HEK293T (cell line): ENCODE data around the gene ACYP1.

Source experiments
- CTCF ChIA-PET: fragments of 350-600 bp; formaldehyde crosslinking; extraction: SDS; loops from one replicate; lab custom pipeline; 2021; ENCODE audit warnings: antibody characterized with exemption, inconsistent platforms; lab: Yijun Ruan, JAX
- POLR2A ChIA-PET: fragments of 350-600 bp; formaldehyde crosslinking; extraction: SDS; loops from one replicate; lab custom pipeline; 2020; ENCODE audit warnings: antibody characterized with exemption, inconsistent platforms; lab: Yijun Ruan, JAX
- DNase-seq: peaks from one replicate; pipeline ENCODE4 v3.0.0; 2012; ENCODE audit warnings: mixed read lengths; ENCODE audit errors: extremely low spot score
- ARNT ChIP-seq: fragments of 450-650 bp; IDR thresholded peaks from 2 replicates; pipeline ENCODE4 v1.6.1; 2017; ENCODE audit warnings: mild to moderate bottlenecking
- BHLHE40 ChIP-seq: fragments of 450-650 bp; IDR thresholded peaks from 2 replicates; pipeline ENCODE4 v1.6.1; 2016; ENCODE audit warnings: mild to moderate bottlenecking, moderate library complexity, borderline replicate concordance
- CTBP1 ChIP-seq: fragments of 450-650 bp; IDR thresholded peaks from 2 replicates; pipeline ENCODE4 v1.6.1; 2016; ENCODE audit warnings: borderline replicate concordance
- ELF4 ChIP-seq: fragments of 450-650 bp; IDR thresholded peaks from 2 replicates; pipeline ENCODE4 v1.6.1; 2017; ENCODE audit warnings: antibody characterized with exemption
- FOXA1 ChIP-seq: fragments of 450-650 bp; IDR thresholded peaks from 2 replicates; pipeline ENCODE4 v1.6.1; 2016; ENCODE audit warnings: mild to moderate bottlenecking
- FOXK2 ChIP-seq: fragments of 450-650 bp; IDR thresholded peaks from 2 replicates; pipeline ENCODE4 v1.6.1; 2016; ENCODE audit warnings: mild to moderate bottlenecking
- HDGF ChIP-seq: fragments of 450-650 bp; IDR thresholded peaks from 2 replicates; pipeline ENCODE4 v1.6.1; 2017; ENCODE audit warnings: antibody characterized with exemption, borderline replicate concordance
- LEF1 ChIP-seq: fragments of 450-650 bp; IDR thresholded peaks from 2 replicates; pipeline ENCODE4 v1.6.1; 2017; ENCODE audit warnings: mild to moderate bottlenecking, borderline replicate concordance
- NFRKB ChIP-seq: fragments of 450-650 bp; IDR thresholded peaks from 2 replicates; pipeline ENCODE4 v1.6.1; 2016; ENCODE audit warnings: mild to moderate bottlenecking, moderate library complexity
- PKNOX1 ChIP-seq: fragments of 450-650 bp; IDR thresholded peaks from 2 replicates; pipeline ENCODE4 v1.6.1; 2016
- SP1 ChIP-seq: fragments of 450-650 bp; IDR thresholded peaks from 2 replicates; pipeline ENCODE4 v1.6.1; 2017
- SUZ12 ChIP-seq: fragments of 450-650 bp; IDR thresholded peaks from 2 replicates; pipeline ENCODE4 v1.6.1; 2016; ENCODE audit warnings: mild to moderate bottlenecking
- TARDBP ChIP-seq: fragments of 450-650 bp; IDR thresholded peaks from 2 replicates; pipeline ENCODE4 v1.6.1; 2016
- ZNF384 ChIP-seq: fragments of 450-650 bp; IDR thresholded peaks from 2 replicates; pipeline ENCODE4 v1.6.1; 2016

ACYP1 gene

GRCh38 chr14:75005357-75005756 lies 58.5 kb downstream of the ACYP1 start:
- TF ChIP-seq LEF1 (no peak), TARDBP (no peak), FOXA1 (no peak), FOXK2 (no peak), PKNOX1 (no peak), SP1 (no peak), HDGF (no peak), BHLHE40 (no peak), ARNT (no peak), ZNF384 (no peak), SUZ12 (no peak), NFRKB (no peak), ELF4 (no peak), CTBP1 (no peak)
- POLR2A ChIA-PET, result no interaction called here
- CTCF ChIA-PET, result interaction anchor here (1.2 kb wide), 1 partner anchor 83 kb away, joined by 4 read pairs; no protein-coding TSS in a partner anchor
- no peak for DNase-seq

- DNase-seq, result no peak
- ChIA-PET CTCF (interaction anchor here (1.0 kb wide), 1 partner anchor 58 kb away, joined by 5 read pairs; no protein-coding TSS in a partner anchor), POLR2A (interaction anchor here (0.8 to 2.0 kb wide), 11 partner anchors 10 to 66 kb away, joined by 3 to 11 read pairs (median 4); partner anchors contain the start of genes ACYP1, PGF and ZC2HC1C)
- TF ChIP-seq FOXK2 (no peak), SP1 (no peak)
Observed at GRCh38 chr14:75003250-75004027, 60.4 kb downstream of the ACYP1 start.
